GM12878 (cell line): ENCODE measurements around the gene MRPS25. TPM values are rescaled to one million over a fixed set of nuclear protein-coding genes. Genes with fewer than 3 reads are reported as not detected.

Source experiments
- ATF3 ChIP-seq: IDR thresholded peaks from 2 replicates; pipeline ENCODE4 v1.6.1; 2011; ENCODE audit warnings: low read depth, mild to moderate bottlenecking, low read length, moderate library complexity, borderline replicate concordance; ENCODE audit errors: extremely low read depth
- CEBPZ ChIP-seq: fragments of 150-350 bp; IDR thresholded peaks from 2 replicates; pipeline ENCODE4 v1.6.1; 2016; ENCODE audit warnings: low read depth, low read length
- CREM ChIP-seq: IDR thresholded peaks from 2 replicates; pipeline ENCODE4 v1.6.1; 2014; ENCODE audit warnings: antibody characterized with exemption, low read depth
- E2F8 ChIP-seq: fragments of 450-650 bp; IDR thresholded peaks from 2 replicates; pipeline ENCODE4 v1.6.1; 2018; ENCODE audit warnings: mild to moderate bottlenecking, low read depth, moderate library complexity; ENCODE audit not compliant: partially characterized antibody
- EED ChIP-seq: sonication (generic); IDR thresholded peaks from 2 replicates; pipeline ENCODE4 v1.6.1; 2016; ENCODE audit warnings: antibody characterized with exemption, low read depth
- EGR1 ChIP-seq, 2 experiments: IDR thresholded peaks; 1 replicate in 1 of 2; 2 replicates in 1 of 2; pipeline ENCODE4 v1.6.1; 2011 to 2012; ENCODE audit warnings: low read depth in 2 of 2, low read length in 2 of 2, borderline replicate concordance in 1 of 2, mild to moderate bottlenecking in 1 of 2, moderate library complexity in 1 of 2
- ETV6 ChIP-seq, 2 experiments: fragments of 450-650 bp in 1 of 2; IDR thresholded peaks in 1 of 2; conservative IDR thresholded peaks in 1 of 2; 2 replicates each; pipeline ENCODE4 v1.6.1; 2014; ENCODE audit warnings: antibody characterized with exemption in 1 of 2, borderline replicate concordance in 1 of 2, low read depth in 1 of 2, mild to moderate bottlenecking in 1 of 2, moderate library complexity in 1 of 2
- FOXM1 ChIP-seq: IDR thresholded peaks from 2 replicates; pipeline ENCODE4 v1.6.1; 2012; ENCODE audit warnings: low read depth, mild to moderate bottlenecking, inconsistent platforms, low read length, moderate library complexity
- KLF5 ChIP-seq: fragments of 450-650 bp; IDR thresholded peaks from 2 replicates; pipeline ENCODE4 v1.6.1; 2014; ENCODE audit warnings: mild to moderate bottlenecking; ENCODE audit not compliant: partially characterized antibody
- MYC ChIP-seq: IDR thresholded peaks from 2 replicates; pipeline ENCODE4 v1.6.1; 2011; ENCODE audit warnings: mild to moderate bottlenecking, low read length, moderate library complexity, inconsistent platforms; ENCODE audit not compliant: insufficient read depth, insufficient replicate concordance, insufficient read length, severe bottlenecking
- NBN ChIP-seq: fragments of 450-650 bp; IDR thresholded peaks from 2 replicates; pipeline ENCODE4 v1.6.1; 2016
- RAD21 ChIP-seq: IDR thresholded peaks from 2 replicates; pipeline ENCODE4 v1.6.1; 2011; ENCODE audit warnings: mild to moderate bottlenecking, low read depth, low read length, moderate library complexity; ENCODE audit not compliant: insufficient read depth
- RAD51 ChIP-seq: fragments of 450-650 bp; IDR thresholded peaks from 2 replicates; pipeline ENCODE4 v1.6.1; 2016; ENCODE audit warnings: moderate library complexity, mild to moderate bottlenecking, inconsistent platforms
- SIN3A ChIP-seq: IDR thresholded peaks from 2 replicates; pipeline ENCODE4 v1.6.1; 2012; ENCODE audit warnings: low read depth, low read length, improper control_type of control experiment
- SKIL ChIP-seq: fragments of 450-650 bp; IDR thresholded peaks from 2 replicates; pipeline ENCODE4 v1.6.1; 2017; ENCODE audit warnings: mild to moderate bottlenecking, low read depth, inconsistent platforms; ENCODE audit not compliant: poor library complexity, severe bottlenecking
- USF2 ChIP-seq: IDR thresholded peaks from 2 replicates; pipeline ENCODE4 v1.6.1; 2011; ENCODE audit warnings: low read depth, low read length, improper control_type of control experiment, borderline replicate concordance
- WRNIP1 ChIP-seq: IDR thresholded peaks from 2 replicates; pipeline ENCODE4 v1.6.1; 2011; ENCODE audit warnings: low read depth, low read length, improper control_type of control experiment, borderline replicate concordance
- polyA plus RNA-seq, 11 experiments: library from polyadenylated mRNA; depleted of rRNA in 4 of 11; unstranded in 6 of 11; stranded (reverse) in 5 of 11; fragments of >200 nt; fragmentation: Nextera tagmentation in 4 of 11; fragmentation: Illumina TruSeq in 1 of 11; extraction: Ambion mirVana in 4 of 11; extraction: Trizol in 1 of 11; gene quantifications; 1 replicate in 1 of 11; 2 replicates in 10 of 11; pipeline versions ENCODE4 v1.2.1 to v1.2.3, GENCODE V29; 2011 to 2016; ENCODE audit warnings: inconsistent platforms in 2 of 11, missing spikeins in 2 of 11, low read depth in 1 of 11
- total RNA-seq, 4 experiments: library from RNA; depleted of rRNA in 3 of 4; stranded (reverse); fragments of >200 nt in 3 of 4; fragmentation: Illumina TruSeq in 1 of 4; extraction: Trizol in 1 of 4; gene quantifications; 2 replicates each; pipeline versions ENCODE4 v1.2.1 to v1.2.3, GENCODE V29; 2013 to 2021

The MRPS25 gene
- total and polyA plus RNA-seq, 10 of the 15 experiments (the other 5 are each of a cell fraction or from before 2014, with no cell fraction given) = 17.0 to 114 (median 62.2) TPM

- no peak for TF ChIP-seq E2F8
- no peak for TF ChIP-seq RAD51
- no peak for TF ChIP-seq EED
- TF ChIP-seq CREM = peak; percentile 71; the same call in 1 of the 2 replicates
- no peak for TF ChIP-seq WRNIP1
- no peak for TF ChIP-seq CEBPZ
- no peak for TF ChIP-seq SKIL
- TF ChIP-seq EGR1 (IDR thresholded peaks at IDR 0.05; ENCODE audit: borderline replicate concordance in 1 of 2, low read depth in 2 of 2, low read length in 2 of 2) = no peak
- no peak; the same call in 1 of the 2 replicates for TF ChIP-seq ATF3
- TF ChIP-seq RAD21 = no peak
- TF ChIP-seq ETV6 (conservative IDR thresholded peaks at IDR 0.05 in 1 of 2, IDR thresholded peaks at IDR 0.05 in 1 of 2; ENCODE audit: borderline replicate concordance in 1 of 2, low read depth in 1 of 2) = no peak
- TF ChIP-seq KLF5 = no peak
- TF ChIP-seq NBN = 0 out of 2 replicates have a peak, but pooled peaks have one; percentile 61
- no peak for TF ChIP-seq USF2
- peak; percentile 90 for TF ChIP-seq MYC
- peak; percentile 79; the same call in 1 of the 2 replicates for TF ChIP-seq SIN3A
- TF ChIP-seq FOXM1 = no peak
Measured at GRCh38 chr3:15064835-15065549, at the start of gene MRPS25 (continued).
